Measurements from ENCODE around the gene IFITM10.

- no peak for TF ChIP-seq EZH2 (IDR thresholded peaks at IDR 0.05)
- TF ChIP-seq POLR2AphosphoS5 (IDR thresholded peaks at IDR 0.05; ENCODE audit: borderline replicate concordance, low read depth, low read length) = no peak
- TF ChIP-seq FOXP2 (optimal IDR thresholded peaks at IDR 0.05; ENCODE audit: control extremely low read depth, extremely low read length, insufficient read depth) = no peak
These were observed 17.9 kb downstream of the IFITM10 start for GRCh38 chr11:1732418-1733008.

Data from SK-N-MC (cell line).